Measurements from ENCODE around the gene NUMA1.

GRCh38 chr11:71996517-71996916 is 83.8 kb downstream of the NUMA1 start:
- TF ChIP-seq EZH2 (IDR thresholded peaks at IDR 0.05) = no peak
- TF ChIP-seq POLR2AphosphoS5 (IDR thresholded peaks at IDR 0.05; ENCODE audit: borderline replicate concordance, low read depth, low read length) = no peak
- no peak for TF ChIP-seq FOXP2 (optimal IDR thresholded peaks at IDR 0.05; ENCODE audit: control extremely low read depth, extremely low read length, insufficient read depth)

All from SK-N-MC (cell line).